OCI-LY7 (cell line): Measurements from ENCODE around the gene MED31.

ENCODE experiments used
- EZH2phosphoT487 ChIP-seq: fragments of 200-600 bp; sonication (generic); IDR thresholded peaks from 2 replicates; pipeline ENCODE4 v1.6.1; 2018; ENCODE audit warnings: low read depth, borderline replicate concordance, mild to moderate bottlenecking, mixed run types, antibody characterized with exemption, low read length, moderate library complexity, mixed read lengths
- TF ChIP-seq, protein P1 (sequence below): fragments of 200-600 bp; sonication (generic); conservative IDR thresholded peaks from 2 replicates; pipeline ENCODE4 v1.5.1; 2014; ENCODE audit warnings: mild to moderate bottlenecking, antibody characterized with exemption, low read length, moderate library complexity, mixed read lengths

DNA sequence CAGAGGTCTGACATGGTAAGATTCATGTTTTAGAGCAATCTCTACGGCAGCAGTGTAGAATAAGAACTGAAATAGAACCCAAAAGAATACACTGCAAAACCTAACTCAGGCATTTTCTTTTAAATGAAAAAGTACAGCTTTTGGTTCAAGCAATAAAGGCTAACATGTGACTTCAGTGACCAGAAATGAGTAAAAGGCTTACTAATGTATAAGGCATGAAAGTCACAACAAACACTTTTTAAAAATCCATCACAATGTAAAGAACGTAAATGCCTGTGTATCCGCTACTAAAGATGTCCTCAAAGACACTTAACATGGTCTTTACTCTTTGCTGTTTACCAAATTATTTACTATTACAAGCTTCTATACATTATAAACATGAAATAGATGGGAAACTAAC, 27.5 kb downstream of the MED31 start:
- TF ChIP-seq, protein P1, sequence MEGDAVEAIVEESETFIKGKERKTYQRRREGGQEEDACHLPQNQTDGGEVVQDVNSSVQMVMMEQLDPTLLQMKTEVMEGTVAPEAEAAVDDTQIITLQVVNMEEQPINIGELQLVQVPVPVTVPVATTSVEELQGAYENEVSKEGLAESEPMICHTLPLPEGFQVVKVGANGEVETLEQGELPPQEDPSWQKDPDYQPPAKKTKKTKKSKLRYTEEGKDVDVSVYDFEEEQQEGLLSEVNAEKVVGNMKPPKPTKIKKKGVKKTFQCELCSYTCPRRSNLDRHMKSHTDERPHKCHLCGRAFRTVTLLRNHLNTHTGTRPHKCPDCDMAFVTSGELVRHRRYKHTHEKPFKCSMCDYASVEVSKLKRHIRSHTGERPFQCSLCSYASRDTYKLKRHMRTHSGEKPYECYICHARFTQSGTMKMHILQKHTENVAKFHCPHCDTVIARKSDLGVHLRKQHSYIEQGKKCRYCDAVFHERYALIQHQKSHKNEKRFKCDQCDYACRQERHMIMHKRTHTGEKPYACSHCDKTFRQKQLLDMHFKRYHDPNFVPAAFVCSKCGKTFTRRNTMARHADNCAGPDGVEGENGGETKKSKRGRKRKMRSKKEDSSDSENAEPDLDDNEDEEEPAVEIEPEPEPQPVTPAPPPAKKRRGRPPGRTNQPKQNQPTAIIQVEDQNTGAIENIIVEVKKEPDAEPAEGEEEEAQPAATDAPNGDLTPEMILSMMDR, result no peak
- no peak for TF ChIP-seq EZH2phosphoT487
